ENCODE results near the gene TBC1D5.
"Not testable (repeated sequence)": the region's sequence is repeated elsewhere in the genome, so short reads cannot be mapped to it uniquely, and the experiment has no call there.

The TBC1D5 gene

GRCh38 chr3:17742102-17742879, at the start of gene TBC1D5:
TBC1D5 (minus strand) TSS chr3:17742631; CDS start chr3:17508570, 234,061 bp downstream.
- DNase-seq (ENCODE audit: low read depth in 3 of 3), result peak; percentile 80 to 83 (median 81)

- no peak for DNase-seq (ENCODE audit: low read depth in 3 of 3)
Measured at GRCh38 chr3:17783426-17783825, 41.0 kb upstream of the TBC1D5 start.

- no peak for DNase-seq (ENCODE audit: low read depth in 3 of 3)
Measured at GRCh38 chr3:17782751-17783150, 40.3 kb upstream of the TBC1D5 start.

GRCh38 chr3:17780369-17780768, 37.9 kb upstream of the TBC1D5 start:
- not testable (repeated sequence) for DNase-seq (ENCODE audit: low read depth in 3 of 3)

- DNase-seq (ENCODE audit: low read depth in 3 of 3), result not testable (repeated sequence)
Measured at GRCh38 chr3:17779304-17780250, 37.1 kb upstream of the TBC1D5 start.

- not testable (repeated sequence) for DNase-seq (ENCODE audit: low read depth in 3 of 3)
Measured at GRCh38 chr3:17777326-17777725, 34.9 kb upstream of the TBC1D5 start.

- no peak for DNase-seq (ENCODE audit: low read depth in 3 of 3)
Measured at GRCh38 chr3:17775073-17775472, 32.6 kb upstream of the TBC1D5 start.

- DNase-seq (ENCODE audit: low read depth in 3 of 3), result not testable (repeated sequence)
Measured at GRCh38 chr3:17774180-17774910, 31.9 kb upstream of the TBC1D5 start.

GRCh38 chr3:17772556-17772955, 30.1 kb upstream of the TBC1D5 start:
- DNase-seq (ENCODE audit: low read depth in 3 of 3), result no peak

- DNase-seq (ENCODE audit: low read depth in 3 of 3), result no peak
Measured at GRCh38 chr3:17771177-17772017, 29.0 kb upstream of the TBC1D5 start.

- no peak for DNase-seq (ENCODE audit: low read depth in 3 of 3)
Measured at GRCh38 chr3:17770682-17771081, 28.3 kb upstream of the TBC1D5 start.

GRCh38 chr3:17765819-17766472, 23.5 kb upstream of the TBC1D5 start:
- DNase-seq (ENCODE audit: low read depth in 3 of 3), result no peak

- DNase-seq (ENCODE audit: low read depth in 3 of 3), result no peak
Measured at GRCh38 chr3:17761563-17761962, 19.1 kb upstream of the TBC1D5 start.

- DNase-seq (ENCODE audit: low read depth in 3 of 3), result no peak
Measured at GRCh38 chr3:17759901-17760300, 17.5 kb upstream of the TBC1D5 start.

GRCh38 chr3:17755836-17756235, 13.4 kb upstream of the TBC1D5 start:
- DNase-seq (ENCODE audit: low read depth in 3 of 3), result no peak

- DNase-seq (ENCODE audit: low read depth in 3 of 3), result no peak
Measured at GRCh38 chr3:17753632-17753992, 11.2 kb upstream of the TBC1D5 start.

GRCh38 chr3:17752876-17753631, 10.6 kb upstream of the TBC1D5 start:
- no peak for DNase-seq (ENCODE audit: low read depth in 3 of 3)

- DNase-seq (ENCODE audit: low read depth in 3 of 3), result no peak
Measured at GRCh38 chr3:17752436-17752835, 10.0 kb upstream of the TBC1D5 start.

- no peak for DNase-seq (ENCODE audit: low read depth in 3 of 3)
Measured at GRCh38 chr3:17749705-17750293, 7.4 kb upstream of the TBC1D5 start.

All from stimulated activated CD4-positive, alpha-beta T cell treated with anti-CD3 and anti-CD28 coated beads, TNF-alpha, amount 100 ng/mL, for 4 hours (primary cell).